Activated naive CD8-positive, alpha-beta T cell (primary cell): ENCODE results near the gene FAAH.

Experiments used
- H3K27ac Mint-ChIP-seq: one replicate; pipeline ENCODE4 v1.8.0; 2021; ENCODE audit warnings: mixed read lengths
- H3K27me3 Mint-ChIP-seq: one replicate; pipeline ENCODE4 v1.8.0; 2021; ENCODE audit warnings: mixed read lengths
- H3K36me3 Mint-ChIP-seq: one replicate; pipeline ENCODE4 v1.8.0; 2021; ENCODE audit warnings: mixed read lengths
- H3K4me1 Mint-ChIP-seq: one replicate; pipeline ENCODE4 v1.8.0; 2021; ENCODE audit warnings: low read depth, mixed read lengths
- H3K4me3 Mint-ChIP-seq: one replicate; pipeline ENCODE4 v1.8.0; 2021; ENCODE audit warnings: mild to moderate bottlenecking, mixed read lengths
- H3K9me3 Mint-ChIP-seq: one replicate; pipeline ENCODE4 v1.8.0; 2021; ENCODE audit warnings: low read depth, mixed read lengths

FAAH gene

GRCh38 chr1:46461017-46461808, 67.1 kb downstream of the FAAH start:
- Mint-ChIP-seq H3K27ac (no peak overlapping the region), H3K36me3 (no peaks in the 10 kb centered on the region), H3K9me3 (no peaks in the 10 kb centered on the region), H3K27me3 (peaks cover 16% of the 10 kb centered on the region), H3K4me1 (peaks cover 4% of the 10 kb centered on the region), H3K4me3 (no peak overlapping the region)

GRCh38 chr1:46461809-46462448, 67.8 kb downstream of the FAAH start:
- Mint-ChIP-seq H3K4me3 (no peak overlapping the region), H3K9me3 (no peaks in the 10 kb centered on the region), H3K27ac (no peak overlapping the region), H3K27me3 (peaks cover 16% of the 10 kb centered on the region), H3K4me1 (peaks cover 6% of the 10 kb centered on the region), H3K36me3 (no peaks in the 10 kb centered on the region)
